HG02571 (cell line): ENCODE measurements around the gene PUM2.
A peak's percentile ranks its signal among the peaks of the same experiment; 100 is the strongest.

Experiments
- ATAC-seq: cut with Tn5 transposase; IDR thresholded peaks from one replicate; pipeline ENCODE4 v1.9.1; 2021; ENCODE audit warnings: mild to moderate bottlenecking, moderate library complexity; ENCODE audit not compliant: unreplicated experiment

Gene PUM2

GRCh38 chr2:20218331-20219320 lies 132.0 kb downstream of the PUM2 start:
- ATAC-seq, result no peak

DNA sequence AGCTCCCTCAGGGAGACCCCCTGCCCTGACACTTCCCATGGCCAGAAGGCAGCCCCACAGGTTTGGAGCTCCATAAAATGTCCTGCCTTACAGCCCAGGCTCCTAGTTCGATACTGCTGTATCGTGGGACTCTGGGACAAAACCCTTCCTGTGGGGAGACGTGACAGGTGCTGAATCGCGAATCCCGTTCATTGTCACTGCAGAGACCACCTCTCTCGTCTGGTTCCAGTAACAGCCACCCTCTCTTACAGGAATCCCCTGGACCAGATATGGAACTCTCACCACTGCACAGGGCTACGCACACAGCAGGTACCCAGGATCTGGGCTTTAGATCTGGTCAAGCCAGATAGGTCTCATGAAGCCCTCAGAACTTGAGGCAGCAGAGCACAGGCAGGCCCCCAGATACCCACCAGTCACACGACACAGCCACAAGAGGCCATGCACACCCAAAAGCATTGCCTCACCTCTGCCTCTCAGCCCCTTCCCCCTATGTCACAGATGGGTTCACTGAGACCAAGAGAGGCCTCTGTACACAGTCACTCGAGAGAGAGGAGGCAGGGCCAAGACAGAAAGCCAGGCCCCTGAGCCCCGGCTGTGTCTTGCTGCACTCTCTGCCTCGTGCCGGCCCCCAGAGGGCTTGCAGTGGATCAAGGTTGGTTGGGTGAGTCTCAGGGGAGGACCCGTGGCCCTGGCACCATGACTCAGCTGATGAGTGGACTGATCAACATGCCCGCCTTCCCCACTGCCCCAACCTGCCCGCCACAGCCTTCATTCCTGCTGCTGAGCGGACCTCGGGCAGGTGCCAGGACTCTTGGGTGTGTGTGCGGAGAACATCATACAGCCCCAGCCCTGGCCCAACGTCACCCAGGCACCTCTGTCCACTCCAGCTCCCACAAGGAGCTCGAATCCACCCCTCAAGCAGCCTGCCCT lies 133.3 kb downstream of the PUM2 start:
- no peak for ATAC-seq

DNA sequence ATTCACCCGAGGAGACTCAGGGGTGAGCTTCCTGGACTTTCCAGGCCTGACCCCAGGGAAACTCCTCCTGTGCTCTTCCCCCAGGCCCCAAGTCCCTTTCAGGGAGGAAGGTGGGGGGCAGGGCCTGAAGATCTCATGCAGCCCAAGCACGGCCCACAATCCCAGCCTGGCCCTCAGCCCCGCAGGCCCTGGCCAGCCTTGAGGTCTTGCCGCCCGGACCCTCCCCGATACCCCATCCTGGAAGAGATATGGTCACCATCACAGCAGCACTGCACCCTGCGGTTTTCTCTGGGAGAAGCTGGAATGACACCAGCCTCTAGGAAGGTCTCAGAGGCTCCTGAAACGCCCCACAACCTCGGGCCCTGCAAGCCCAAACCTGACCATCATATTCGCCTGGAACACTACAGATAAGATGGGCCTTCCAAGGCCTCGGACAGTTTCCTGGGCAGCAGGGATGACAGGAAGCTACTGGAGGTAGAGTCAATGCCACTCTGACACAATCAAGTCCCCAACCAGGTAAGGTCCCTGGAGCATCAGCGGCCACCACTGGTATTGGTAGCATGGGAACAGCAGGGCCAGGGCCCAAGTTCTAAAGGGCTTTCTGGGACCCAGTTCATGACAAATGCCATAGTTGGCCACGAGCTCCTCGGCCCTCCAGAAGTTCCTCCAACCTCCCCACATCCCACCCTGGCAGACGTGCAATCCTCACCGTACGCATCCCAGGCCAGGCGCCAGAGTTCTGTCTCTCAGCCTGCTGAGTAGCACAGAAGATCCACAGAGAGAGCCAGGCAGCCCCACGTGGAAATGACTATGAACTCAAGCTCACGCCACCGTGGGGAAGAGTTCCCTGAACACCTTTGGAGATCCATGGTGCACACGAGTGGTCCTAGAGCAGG lies 134.3 kb downstream of the PUM2 start:
- ATAC-seq, result no peak

DNA sequence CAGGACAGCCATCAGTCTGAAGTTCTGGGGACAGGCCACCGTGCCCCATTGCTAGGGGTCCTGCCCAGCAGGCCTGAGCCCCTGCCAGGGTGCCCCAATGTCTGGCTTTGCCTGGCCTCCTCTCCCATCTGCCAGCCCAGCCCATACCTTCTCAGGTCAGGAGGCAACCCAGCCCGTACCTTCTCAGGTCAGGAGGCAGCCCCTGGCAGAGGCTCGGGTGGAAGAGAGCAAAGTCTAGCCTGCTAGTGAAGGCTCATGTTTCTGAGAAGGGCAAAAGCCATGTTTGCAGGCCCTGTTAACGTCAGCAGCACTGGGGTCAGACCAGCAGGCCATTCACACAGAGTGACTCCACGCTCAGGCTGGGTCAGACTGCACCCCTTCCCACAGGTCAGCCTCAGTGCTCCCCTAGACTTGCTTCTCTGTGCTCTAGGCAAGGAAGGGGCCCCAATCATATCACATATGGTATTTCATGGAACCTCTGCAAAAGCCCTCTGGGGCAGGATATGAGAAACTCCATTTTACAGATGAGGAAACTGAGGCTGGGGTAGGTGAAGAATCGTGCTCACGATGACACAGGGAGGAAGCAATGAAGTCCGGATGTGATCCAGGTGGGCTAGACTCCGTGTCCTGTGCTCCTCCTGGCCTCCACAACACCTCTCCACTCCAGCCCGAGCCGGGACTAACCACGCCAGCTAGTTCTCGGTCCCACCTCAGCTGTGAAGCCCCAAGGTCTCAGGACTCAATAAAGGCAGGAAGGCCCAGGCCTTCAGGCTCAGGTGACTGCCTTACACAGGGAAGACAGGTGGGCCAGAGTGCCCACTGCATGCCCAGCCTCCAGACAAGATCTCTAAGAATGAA lies 135.2 kb downstream of the PUM2 start:
- no peak for ATAC-seq

DNA sequence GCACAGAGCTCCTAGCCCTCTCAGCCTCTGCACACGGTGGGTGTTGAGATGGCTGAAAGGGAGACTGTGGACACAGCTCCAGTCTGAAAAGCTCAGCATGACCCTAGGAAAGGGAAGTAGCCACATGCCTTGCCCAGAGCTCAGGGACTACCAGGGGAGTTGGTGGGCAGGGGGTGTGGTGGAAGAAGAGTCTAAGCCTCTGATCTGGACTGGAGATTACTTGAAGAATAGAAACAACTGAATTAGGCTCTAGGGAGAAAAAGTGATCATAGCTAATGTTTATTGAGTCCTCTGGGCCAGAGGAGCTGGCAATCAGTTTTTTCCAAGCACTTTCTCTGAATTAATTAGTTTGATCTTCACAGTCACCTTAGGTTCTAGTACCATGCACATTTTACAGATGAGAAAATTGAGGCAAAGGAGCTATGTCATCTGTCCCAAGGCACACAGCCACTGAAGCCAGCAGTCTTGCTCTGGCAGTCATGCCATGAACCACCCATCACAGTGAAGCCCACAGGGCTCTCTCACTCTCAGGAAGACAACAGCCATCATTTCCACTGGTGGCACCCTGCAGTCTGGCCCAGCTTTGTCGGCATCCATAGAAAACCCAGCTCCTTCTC lies 136.0 kb downstream of the PUM2 start:
- no peak for ATAC-seq

- ATAC-seq, result no peak
Observed at GRCh38 chr2:20213651-20214565, 136.7 kb downstream of the PUM2 start.

DNA sequence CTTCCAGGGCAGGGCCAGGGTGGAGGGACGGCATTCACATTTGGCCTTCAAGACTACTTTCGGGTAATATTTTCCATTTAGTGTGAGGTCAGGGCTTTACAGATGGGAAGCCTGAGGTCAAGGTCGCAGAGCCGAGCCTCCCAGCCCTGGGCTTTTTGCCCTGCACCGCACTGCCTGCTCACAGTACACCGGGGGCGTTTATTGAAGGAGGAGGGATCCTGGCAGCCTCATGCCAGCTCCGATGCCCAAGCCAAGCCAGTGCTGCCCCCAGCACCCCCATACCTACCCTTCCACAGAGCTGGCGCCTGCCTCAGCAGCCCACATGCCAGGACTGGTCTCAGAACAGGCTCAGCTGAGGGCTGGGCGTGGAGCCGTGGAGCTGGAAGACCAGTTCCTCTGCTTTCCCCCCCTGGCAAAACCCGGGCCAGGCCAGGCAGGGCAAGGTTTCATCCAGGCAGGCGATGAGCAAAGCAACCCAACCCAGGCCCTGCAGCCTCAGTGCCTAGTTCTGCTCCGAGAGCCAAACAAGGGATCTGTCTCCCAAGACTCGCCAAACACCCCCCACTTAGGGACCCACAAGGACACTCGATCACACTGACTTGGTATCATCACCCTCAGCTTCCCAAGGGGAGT lies 137.7 kb downstream of the PUM2 start:
- ATAC-seq, result no peak

DNA sequence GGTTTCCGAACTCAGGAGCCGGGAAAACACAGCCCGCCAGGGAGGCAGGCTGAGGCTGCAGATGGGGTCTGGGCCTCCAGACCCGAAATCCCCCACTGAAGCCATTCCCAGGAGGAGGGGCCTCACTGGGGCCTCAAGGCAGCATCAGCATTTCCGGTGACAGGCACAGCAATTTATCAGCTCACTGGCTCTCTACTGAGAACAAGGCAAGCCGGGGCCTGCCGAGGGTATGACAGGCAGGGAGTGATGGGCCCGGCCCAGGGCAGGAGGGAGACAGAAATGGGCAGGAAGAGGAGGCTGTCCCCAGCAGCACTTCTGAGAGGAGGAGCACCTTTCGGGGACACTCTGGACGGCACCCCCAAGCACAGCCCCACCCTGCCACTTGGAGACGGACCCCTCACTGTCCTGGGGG lies 138.2 kb downstream of the PUM2 start:
- peak; percentile 40 for ATAC-seq

DNA sequence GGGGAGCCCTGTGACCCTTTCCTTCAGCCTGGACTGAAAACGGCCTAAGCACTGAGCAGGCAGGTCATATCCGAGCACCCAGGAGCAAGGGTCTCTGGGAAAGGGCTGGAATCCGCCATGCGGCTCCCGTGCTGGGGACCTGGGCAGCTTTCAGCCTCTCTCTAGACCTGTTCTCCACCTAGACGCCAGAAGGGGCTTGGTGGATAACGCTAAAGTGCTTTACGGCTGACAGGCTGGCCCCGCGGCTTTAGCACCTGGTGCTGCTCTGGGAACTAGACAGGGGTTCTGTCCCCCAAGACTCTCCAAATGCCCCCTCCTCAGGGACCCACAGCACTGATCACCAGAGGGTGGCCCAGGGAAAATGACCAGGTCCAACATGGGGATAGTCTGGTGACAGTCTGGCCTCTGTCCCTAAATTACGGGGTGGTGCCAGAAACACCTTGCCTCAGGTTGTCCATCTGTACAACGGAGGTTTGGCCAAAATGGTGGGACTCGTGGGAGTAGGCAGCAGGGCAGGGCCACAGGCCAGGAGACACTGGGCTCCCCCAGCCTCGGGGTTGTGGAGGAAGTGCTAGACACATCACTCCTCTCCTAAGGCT lies 138.7 kb downstream of the PUM2 start:
- ATAC-seq, result no peak

GRCh38 chr2:20211420-20211819 lies 139.2 kb downstream of the PUM2 start:
- ATAC-seq, result no peak

GRCh38 chr2:20210462-20210861 lies 140.2 kb downstream of the PUM2 start:
- ATAC-seq, result no peak

DNA sequence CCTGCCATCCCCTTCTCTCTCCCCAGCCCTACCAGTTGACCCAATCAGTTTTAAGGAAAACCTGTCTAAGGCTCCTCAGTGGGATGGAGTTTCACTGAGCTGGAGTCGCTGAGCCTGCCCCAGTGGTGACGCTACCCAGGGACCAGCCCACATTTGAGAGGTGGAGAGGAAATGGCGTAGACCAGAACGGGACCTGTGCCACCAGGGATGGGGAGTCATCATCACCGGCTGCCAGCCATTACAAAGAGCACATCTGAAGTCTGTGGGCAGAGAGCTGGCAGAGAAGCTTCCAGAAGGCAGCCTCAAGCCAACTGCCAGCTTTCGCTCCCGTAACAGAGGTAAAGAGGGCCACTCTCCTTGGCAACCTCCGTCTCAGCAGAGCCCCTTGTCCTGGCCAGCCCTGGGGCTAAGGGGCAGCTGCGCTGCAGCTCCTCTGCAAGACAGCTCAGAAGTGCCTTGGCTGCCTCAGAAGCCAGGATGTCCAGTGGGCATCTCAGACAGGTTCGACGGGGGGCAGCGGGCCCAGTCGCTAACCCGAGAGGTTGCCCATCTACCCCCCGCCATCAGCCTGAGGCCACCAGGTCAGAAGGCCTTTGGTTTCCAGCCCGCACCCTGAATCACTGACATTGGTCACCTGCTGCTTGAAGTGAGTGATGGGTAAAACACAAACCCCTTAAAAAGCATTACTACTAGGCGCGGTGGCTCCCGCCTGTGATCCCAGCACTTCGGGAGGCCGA lies 141.1 kb downstream of the PUM2 start:
- ATAC-seq, result no peak

DNA sequence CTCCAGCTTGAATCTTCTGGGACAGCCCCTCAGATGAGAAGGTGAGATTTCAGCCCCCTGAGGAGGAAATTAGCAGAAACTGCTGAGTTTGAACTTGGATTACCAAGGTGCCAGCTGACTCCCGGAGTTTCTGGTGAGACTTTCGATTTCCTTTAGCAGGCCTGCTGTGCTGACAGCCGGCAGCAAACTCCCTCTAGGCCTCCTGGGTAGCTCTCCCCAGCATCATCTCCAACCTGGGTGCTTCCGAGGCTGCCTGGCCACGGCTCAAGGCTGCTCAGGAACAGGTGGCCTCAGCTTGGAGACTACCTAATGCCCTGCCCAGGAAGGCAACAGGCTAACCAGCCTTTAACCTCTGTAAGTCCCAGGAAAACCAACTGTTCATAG lies 142.2 kb downstream of the PUM2 start:
- ATAC-seq, result no peak

- peak; percentile 57 for ATAC-seq
Observed at GRCh38 chr2:20207051-20207450, 143.6 kb downstream of the PUM2 start.

GRCh38 chr2:20205915-20206524 lies 144.6 kb downstream of the PUM2 start:
- ATAC-seq, result no peak

GRCh38 chr2:20205069-20205468 lies 145.6 kb downstream of the PUM2 start:
- ATAC-seq, result no peak
